Heart left ventricle (tissue), 13 donors: Measurements from ENCODE around the gene SOX6.

Source experiments
- POLR2A ChIP-seq, 2 donors: fragments of 450-650 bp; IDR thresholded peaks; one replicate each; pipeline ENCODE4 v1.6.1; 2017; ENCODE audit warnings: antibody characterized with exemption in 2 of 2, mild to moderate bottlenecking in 2 of 2, moderate library complexity in 2 of 2
- TF ChIP-seq, protein P1 (sequence below), 12 donors: fragments of 200-600 bp; sonication (generic) in 4 of 12; IDR thresholded peaks; one replicate each; pipeline versions ENCODE4 v1.5.0 to v1.8.0; 2018 to 2022; ENCODE audit warnings: antibody characterized with exemption in 12 of 12, mild to moderate bottlenecking in 5 of 12
- donor health status: ischemic (EF 13 %, LVEDD 7.1; RV severe dilation, severe dysfunction).
- donor health status: DM: no; HTN: yes; CAD: no.
- donor health status: DM: no; HTN: no; CAD: no.
- donor health status: ischemic (EF 25% LVEDD 6.9; RV normal size, moderate dysfunction).
- donor health status: ischemic (EF 25% LVEDD 5.7; RV mildly dilated, moderate dysfunction).
- donor health status: ischemic (EF 35%, LVEDD 5.7; RV mildly dilated, moderate dysfunction).
- donor health status: nonischemic (EF 11% LVEDD 7.7; RV severe dilation, severe dysfunction).
- donor health status: DM: yes; HTN: yes; CAD: no.
- donor health status: PGD.
- donor health status: ischemic (EF 29% LVEDD 5.4; RV normal size, mild dysfunction).
- donor health status: nonischemic (EF 23%, LVEDD 6.1; RV moderate dilation, normal function).

DNA sequence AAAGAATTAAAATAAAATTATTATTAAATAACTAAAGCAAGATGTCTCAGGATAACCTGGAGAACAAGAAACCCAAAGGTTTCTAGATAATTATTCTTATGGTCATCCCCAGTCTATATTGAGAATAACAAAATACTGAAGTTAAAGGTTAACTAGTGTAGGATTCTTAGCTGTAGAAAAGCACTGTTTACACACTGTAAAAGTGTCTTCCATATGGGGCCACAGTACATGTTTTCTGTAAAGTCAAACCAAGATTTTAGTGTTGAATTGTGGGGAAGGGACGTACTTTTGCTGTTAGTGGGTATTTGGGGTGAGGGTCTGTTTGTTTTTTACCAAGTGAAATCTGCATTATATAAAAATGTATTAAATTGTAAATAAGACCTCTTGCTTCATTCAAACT is 47.5 kb upstream of the SOX6 start:
- TF ChIP-seq, protein P1, sequence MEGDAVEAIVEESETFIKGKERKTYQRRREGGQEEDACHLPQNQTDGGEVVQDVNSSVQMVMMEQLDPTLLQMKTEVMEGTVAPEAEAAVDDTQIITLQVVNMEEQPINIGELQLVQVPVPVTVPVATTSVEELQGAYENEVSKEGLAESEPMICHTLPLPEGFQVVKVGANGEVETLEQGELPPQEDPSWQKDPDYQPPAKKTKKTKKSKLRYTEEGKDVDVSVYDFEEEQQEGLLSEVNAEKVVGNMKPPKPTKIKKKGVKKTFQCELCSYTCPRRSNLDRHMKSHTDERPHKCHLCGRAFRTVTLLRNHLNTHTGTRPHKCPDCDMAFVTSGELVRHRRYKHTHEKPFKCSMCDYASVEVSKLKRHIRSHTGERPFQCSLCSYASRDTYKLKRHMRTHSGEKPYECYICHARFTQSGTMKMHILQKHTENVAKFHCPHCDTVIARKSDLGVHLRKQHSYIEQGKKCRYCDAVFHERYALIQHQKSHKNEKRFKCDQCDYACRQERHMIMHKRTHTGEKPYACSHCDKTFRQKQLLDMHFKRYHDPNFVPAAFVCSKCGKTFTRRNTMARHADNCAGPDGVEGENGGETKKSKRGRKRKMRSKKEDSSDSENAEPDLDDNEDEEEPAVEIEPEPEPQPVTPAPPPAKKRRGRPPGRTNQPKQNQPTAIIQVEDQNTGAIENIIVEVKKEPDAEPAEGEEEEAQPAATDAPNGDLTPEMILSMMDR (IDR thresholded peaks at IDR 0.05) = no peak
- TF ChIP-seq POLR2A (IDR thresholded peaks at IDR 0.05) = no peak
